Left ventricle myocardium superior (tissue), 1 donor: Measurements from ENCODE around the gene ENKD1. TPM values are rescaled to one million over a fixed set of nuclear protein-coding genes. Genes with fewer than 3 reads are reported as not detected.

Experiments used
- ATAC-seq: fragments of 200-7000 bp; cut with Tn5 transposase; one replicate; pipeline ENCODE4 v1.9.1; 2020; ENCODE audit warnings: mild to moderate bottlenecking, moderate library complexity
- DNase-seq: peaks from one replicate; pipeline ENCODE4 v3.0.0-alpha.2; 2020
- intact Hi-C: fragments of 100-400 bp; cut with micrococcal nuclease; formaldehyde crosslinking; loops from one replicate; pipeline ENCODE4 v1.11.0; 2022
- total RNA-seq: library from RNA; stranded (reverse); fragmentation: NEBNext Ultra II Directional; extraction: Animal tissue kit (Norgen Biotek cat#: 25700); gene quantifications from one replicate; pipeline ENCODE4 v1.2.1, GENCODE V29; 2021
- donor health status: DM: no; HTN: yes; CAD: no; lungs with severe emphysema.

ENKD1 gene
- total RNA-seq, 1 donor from 2014 or later: 9.8 TPM

DNA sequence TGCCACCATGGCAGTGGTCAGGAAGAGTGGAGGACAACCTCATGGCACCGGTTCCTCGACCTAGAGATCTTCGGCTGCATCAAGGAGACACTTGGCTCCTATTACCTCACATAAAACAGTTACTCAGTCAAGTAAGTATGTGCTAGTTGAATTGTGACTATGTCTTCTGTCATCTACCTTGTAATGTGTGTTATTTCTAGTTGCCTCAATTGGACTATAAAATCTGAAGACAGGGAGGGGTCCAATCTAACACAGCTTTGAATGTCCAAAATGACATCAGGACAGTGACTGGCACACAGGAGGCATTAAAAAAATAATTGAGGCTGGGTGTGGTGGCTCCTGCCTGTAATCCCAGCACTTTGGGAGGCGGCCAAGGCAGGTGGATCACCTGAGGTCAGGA, 17.2 kb upstream of the ENKD1 start:
- no peak for DNase-seq
- no peak for ATAC-seq
- intact Hi-C loops: no loop called here

DNA sequence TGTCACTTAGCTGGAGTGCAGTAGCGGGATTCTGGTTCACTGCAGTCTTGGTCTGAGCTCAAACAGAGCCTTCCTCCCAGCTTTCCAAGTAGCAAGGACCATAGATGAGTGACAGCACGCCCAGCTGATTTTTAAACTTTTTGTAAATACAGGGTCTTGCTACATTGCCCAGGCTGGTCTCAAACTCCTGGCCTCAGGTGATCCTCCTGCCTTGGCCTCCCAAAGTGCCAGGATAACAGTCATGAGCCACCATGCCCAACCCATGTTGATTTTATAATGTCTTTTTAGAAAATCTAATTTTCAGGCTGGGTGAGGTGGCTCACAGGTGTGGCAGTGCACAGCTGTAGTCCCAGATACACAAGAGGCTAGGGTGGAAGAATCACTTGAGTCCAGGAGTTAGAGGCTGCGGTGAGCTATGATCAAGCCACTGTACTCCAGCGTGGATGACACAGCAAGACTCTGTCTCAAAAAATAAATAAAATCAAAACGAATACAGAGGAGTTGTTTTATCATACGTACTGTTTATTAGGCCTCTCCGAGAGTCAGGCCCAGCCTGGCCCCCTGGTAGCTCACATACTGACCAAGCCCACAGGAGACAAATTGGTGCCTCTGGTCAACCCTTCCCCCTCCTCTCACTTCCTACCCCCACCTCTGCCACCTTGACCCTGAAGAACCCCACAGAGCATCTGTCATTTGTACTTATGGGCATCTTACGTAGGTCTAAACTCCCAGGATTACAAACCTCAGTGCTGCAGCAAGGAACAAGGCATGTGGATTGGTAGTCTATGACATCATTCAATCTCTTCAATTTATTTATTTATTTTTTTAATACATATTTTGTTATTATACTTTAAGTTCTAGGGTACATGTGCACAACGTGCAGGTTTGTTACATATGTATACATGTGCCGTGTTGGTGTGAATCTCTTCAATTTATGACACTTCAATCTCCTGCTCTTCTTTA, 13.7 kb upstream of the ENKD1 start:
- intact Hi-C loops: no loop called here
- DNase-seq (no peak), ATAC-seq (no peak)

DNA sequence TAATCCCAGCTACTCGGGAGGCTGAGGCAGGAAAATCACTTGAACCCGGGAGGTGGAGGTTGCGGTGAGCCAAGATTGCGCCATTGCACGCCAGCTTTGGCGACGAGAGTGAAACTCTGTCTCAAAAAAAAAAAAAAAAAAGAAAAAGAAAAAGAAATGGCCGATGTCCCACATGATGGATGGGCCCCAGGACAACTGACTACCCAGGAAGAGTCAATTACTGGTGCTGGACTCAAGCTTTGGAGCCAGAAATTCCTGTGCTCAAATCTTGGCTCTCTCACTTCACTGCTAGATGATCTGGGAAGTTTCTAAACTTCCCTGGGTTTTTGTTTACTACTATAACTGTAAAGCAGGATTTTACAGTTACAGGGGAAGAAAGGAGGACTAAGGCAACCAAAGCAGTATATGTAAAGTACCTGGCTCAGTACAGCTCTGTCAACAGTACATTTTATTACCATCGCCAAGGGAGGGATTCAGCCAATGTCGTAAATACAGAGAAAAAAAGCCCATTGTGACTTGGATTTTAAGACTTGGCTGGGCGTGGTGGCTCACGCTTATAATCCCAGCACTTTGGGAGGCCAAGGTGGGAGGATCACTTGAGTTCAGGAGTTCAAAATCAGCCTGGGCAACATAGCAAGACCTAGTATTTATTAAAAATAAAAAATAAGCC, 11.9 kb upstream of the ENKD1 start:
- ATAC-seq: no peak
- intact Hi-C loops: no loop called here
- no peak for DNase-seq

DNA sequence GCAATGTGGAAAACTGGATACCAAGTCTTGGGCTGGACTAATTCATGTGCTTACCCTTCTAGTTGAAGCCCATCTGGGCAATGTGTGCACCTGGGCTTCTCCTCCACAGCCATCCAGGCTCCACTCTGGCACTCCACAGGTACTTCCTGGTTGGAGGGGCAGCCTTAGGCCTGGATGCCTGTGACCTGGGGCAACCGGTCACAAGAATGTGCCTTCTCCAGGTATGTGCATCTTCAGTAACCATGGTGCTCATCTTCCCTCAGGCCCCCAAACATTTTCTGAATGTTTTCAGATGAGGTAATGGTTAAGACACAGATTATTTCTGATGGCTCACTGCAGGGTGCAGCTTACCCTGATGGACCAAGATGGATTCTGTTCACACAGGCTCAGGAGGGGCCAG, 11.2 kb upstream of the ENKD1 start:
- ATAC-seq (no peak), DNase-seq (no peak)
- intact Hi-C loops: no loop called here

DNA sequence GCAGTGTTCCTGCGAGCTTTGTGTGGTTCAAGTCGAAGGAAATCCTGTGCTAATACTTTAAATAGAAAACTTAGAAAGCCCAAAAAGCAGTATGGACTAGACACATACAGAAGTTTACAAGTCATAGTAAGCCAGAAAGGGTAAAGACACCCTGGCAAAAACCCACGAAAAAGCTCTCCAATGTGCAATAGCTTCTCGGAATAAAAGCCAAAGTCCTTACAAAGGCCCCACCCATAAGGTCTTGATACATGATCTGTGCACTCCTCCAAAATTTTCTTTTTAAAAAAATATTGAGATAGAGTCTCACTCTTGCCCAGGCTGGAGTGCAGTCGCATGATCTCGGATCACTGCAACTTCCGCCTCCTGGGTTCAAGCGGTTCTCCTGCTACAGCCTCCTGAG, 10.4 kb upstream of the ENKD1 start:
- DNase-seq (no peak), ATAC-seq (no peak)
- intact Hi-C loops: no loop called here

DNA sequence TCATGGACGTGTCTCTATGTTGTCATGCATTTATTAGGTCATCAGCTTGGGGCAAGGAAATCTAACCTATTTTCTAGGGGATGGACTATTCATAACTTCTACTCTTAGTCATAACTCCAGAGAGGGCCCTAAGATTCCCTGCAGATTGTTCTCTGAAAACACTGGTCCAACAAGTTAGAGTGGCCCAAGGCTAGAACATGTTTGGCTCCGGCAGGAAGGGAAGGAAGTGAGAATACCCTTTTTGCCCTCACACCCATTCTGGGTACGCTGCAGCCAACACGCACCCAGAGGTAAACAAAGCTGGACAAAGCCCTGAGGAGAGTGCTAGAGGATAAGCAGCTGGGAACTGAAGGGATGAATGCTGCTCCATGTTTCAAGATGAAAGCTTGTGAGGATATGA, 10.0 kb upstream of the ENKD1 start:
- intact Hi-C loops: no loop called here
- ATAC-seq: no peak
- DNase-seq: no peak

DNA sequence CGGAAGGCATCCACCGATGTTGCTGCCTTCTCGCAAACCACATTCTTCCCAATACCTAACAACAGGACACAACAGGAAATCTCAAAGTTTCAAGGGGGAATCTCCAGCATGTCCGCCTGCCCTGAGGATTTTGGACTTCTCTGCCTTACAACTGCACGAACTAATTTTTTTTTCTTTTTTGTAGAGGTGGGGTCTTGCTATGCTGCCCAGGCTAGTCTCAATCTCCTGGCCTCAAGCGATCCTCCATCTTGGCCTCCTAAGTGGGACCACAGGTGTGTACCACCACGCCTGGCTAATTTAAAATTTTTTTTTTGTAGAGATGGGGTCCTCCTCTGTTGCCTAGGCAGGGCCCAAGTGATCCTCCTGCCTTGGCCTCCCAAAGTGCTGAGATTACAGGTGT, 9.4 kb upstream of the ENKD1 start:
- no peak for DNase-seq
- no peak for ATAC-seq
- intact Hi-C loops: no loop called here

DNA sequence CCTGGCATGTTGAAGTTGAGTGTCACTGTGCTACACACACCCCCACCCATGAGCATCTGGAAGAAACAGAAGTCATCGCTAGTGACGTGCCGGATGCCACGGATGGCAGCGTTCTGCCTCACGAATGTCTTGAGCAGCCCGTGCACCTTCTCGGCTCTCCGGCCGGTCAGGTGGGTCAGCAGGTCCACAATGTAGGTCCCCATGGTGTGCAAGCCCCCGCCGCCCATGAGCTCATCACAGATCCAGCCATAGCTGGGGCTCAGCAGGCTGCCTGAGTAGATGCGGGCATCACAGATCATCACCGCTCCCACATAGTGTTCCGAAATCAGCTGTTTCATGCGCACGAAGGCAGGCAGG, 9.0 kb upstream of the ENKD1 start:
- no peak for ATAC-seq
- DNase-seq: no peak
- intact Hi-C loops: no loop called here

DNA sequence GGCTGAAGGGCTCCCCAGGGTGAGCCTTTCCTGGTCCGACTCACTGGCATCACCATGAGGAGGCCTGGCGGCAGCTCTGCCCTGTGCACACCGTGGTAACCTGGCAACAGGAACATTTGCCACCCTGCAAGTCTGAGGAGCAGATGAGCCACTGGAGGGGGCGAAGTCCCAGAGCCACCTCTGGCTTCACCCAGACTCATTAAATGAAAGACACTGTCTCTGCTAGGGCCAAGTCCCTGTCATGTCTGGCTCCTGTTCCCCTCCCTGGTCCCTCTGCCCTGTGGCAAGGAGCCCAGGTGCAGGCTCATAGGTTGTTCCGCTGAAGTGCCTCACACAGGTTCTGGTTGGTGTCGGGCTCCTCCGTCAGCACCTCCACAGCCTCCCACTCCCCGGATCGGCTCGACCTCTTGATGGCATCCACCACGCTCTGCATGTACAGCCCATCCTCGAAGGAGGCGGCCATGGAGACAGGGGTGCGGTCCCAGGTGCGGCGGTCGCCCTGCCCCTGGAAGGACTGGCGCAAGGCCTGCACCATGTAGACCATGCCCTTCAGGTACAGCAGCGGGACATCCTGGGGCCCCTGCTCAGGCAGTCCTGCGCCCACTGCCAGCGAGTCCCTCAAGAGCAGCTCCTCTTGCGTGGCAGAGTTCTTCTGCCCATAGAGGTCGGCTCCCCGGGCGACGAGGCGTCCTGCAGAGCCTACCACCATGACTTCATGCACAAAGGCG, 8.5 kb upstream of the ENKD1 start:
- ATAC-seq: no peak
- intact Hi-C loops: no loop called here
- DNase-seq: no peak

DNA sequence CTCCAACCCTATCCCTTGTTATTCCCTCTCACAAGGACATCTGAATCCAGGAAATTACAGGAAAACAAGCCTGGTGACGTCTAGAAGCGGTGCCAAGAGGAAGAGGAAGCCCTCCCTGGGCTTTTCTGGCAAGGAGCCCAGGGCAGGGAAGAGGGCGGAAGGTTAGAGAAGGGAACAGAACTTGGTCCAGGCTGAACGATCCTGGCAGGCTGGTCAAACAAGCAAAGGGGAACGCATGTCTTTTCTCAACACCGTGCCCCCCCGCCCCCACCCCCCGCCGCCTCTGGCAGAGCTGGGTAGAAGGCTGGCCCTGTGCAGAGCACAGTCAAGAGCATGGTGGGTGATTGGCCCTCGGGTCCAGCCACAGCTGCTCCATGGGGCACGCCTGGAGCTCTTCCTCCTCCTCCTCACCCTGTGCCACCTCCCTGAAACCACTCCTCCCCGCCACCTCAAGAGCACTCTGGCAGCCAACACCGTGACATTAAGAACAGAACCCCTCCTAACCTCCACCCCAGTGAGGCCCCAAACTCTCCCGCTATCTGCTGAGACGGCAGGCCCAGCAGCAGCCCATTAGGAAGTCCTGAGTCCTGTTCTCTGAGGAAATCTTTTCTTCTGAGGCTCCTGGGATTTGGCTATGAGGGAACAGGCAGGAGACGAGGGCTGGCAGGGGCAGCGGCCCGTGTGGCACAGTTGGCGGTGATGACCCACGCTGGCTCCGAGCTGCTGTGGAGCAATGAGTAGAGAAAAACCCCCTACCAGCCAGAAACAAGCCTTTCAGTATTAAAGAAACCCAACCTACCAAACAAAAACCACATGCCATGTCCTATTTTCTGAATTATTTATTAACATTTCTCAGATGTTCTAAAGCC, 7.4 kb upstream of the ENKD1 start:
- ATAC-seq (peak; percentile 63), DNase-seq (peak; percentile 72)
- intact Hi-C loops: no loop called here

DNA sequence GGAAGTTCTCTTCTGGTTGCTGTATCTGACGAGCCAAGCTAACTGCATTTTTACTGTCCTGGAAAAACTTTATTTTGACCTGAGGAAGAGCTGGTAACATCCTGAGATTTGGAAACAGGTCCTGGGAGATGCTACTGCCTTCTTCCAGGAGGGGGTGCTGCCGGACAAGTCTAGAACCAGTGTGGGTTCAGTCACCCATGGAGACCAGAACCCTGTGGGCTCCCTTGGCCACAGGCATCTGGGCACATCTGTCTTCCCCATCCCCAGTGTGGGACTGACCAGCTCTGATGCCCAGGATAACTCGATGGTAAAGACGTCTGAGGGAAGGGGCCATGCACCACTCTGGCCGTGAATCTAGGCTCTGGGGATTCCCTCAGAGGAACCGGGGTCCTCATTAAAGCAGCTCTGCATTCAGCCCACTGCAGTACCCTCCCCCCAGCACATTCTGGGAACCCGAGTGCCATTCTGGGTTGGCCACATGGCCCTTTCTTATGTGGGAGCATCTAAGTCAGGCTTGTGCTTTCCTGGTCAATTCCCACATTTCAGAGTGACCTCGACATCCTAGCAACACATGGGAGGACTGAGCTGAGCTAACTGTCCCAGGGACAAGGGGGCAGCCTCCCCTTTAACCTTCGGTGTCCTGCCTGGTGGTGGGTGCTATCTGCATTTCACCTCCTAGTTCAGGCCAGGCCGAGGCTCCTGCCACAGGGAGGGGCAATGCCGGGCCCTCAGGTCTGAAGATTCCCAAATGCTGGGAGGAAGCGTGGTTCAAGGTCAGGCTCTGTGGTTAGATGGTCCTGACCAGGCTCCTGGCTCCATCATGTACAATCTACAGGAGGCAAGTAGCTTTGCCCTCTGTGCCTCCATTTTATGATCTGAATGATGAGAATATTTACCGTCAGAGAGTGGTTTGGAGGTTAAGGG, 6.5 kb upstream of the ENKD1 start:
- peak; percentile 52 for ATAC-seq
- DNase-seq: peak; percentile 69
- intact Hi-C loops: no loop called here

DNA sequence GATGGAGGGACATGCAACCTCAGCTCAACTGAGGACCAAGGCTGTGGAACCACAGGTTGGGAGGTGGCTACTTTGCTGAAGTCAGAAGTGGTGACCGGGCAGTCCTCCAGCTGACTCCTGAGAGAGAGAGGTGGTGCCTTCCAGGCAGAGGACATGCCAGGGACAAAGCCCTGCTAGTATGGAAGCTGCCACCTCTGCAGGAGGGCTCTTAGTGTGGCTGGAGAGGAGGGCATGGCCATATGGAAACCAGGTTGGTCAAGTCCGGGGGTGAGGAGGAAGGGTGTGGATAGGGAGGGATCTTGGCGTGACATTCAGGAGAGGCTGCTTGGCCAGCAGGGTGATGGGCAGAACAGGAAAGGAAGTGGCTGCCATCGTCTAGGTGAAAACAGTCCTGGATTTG, 5.8 kb upstream of the ENKD1 start:
- DNase-seq (peak; percentile 60), ATAC-seq (peak; percentile 5)
- intact Hi-C loops: no loop called here

DNA sequence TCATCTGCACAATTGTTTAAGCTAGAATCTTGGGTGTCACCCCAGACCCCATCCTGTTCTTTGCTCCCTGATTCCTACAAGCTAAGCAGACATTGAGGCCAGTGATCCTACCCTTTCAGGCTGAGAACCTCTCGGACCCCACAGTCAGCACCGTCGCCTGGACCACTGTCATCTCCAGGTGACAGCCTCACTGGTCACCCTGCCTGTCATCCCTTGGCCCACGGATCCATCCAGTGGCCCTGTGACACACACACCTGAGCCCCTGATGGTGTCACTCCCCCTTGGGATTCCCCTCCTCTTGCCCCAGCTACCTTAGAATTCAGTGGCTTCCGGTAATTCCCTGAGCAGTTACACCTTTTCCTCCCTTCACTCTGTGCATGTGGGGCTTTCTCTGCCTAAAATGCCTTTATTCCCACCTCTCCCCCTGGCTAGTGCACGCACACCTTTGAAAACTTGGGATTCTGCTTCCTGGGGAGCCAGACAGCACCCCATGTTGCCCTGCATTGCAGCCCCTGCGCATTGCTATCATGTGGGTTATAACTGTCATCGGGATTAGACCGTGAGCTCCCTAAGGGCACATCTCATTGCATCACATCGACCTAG, 3.0 kb upstream of the ENKD1 start:
- intact Hi-C loops: loop anchor here (5.0 kb wide), 1 partner anchor 107 kb away; the partner anchor contains the start of gene CTCF
- ATAC-seq (no peak), DNase-seq (peak; percentile 8)

DNA sequence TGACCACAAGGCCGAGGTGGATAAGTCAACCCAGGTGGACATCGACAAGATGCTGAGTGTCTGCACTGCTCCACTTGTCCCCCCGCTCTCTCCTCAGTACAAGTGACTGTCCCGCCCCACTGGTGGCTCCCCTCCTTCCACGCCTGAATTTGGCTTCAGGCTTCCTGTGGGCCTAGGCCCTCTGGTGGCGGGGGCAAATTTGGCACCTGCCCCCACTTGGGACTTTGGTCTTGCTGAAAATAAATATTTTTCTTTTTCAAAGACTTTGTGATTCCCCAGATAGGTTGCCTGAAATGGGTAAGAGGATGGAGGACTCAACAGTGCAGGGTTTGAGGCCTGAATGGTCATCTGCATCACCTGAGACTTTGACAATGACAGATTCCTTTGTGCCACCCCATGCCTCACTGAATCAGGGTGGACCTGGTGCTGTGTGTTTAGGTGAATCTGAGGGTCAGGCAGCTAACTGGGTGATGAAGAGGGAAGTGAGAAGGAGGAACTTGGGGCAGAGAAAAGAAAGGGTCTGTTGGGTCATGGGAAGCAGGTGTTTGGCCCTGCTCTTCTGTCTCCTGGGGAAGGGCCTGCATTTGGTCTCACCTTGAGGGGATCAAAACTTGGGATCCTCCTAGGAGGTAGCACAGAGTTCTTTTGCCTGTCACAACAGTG, 2.1 kb upstream of the ENKD1 start:
- intact Hi-C loops: loop anchor here (5.0 kb wide), 1 partner anchor 106 kb away; the partner anchor contains the start of gene CTCF
- DNase-seq: peak; percentile 48
- ATAC-seq: no peak

DNA sequence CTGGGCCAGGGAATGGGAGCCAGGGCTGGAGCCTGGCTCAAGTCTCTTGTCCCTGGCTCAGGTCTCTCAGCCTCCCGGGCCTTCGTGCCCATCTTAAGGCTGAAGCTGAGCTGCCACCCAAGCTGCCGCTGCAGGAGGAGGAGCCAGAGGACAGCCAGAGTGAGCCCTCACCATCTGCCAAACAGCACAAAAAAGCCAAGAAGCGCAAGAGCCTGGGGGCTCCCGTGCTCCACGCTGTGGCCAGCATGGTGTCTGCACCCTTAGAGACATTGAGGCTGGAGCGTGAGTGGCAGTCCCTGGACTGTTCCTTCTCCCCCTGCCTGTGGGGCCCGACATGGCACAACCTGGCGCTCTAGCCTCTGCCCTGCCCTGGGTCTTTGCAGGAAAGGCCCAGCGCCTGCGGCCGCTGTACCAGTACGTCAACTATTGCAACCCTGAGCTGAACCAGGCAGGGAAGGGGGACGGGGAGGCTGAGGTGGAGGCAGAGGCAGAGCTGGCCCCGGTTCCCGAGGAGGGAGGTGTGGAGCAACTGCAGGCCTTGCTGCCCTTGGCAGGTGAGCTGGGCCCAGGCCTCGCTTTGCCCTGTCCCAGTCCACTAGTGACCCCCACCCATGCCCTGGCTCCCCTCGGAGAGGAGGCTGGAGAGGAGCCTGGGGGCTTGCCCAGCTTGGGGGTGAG, 1.4 kb upstream of the ENKD1 start:
- ATAC-seq (peak; percentile 87), DNase-seq (peak; percentile 90)
- intact Hi-C loops: loop anchor here (5.0 kb wide), 1 partner anchor 106 kb away; the partner anchor contains the start of gene CTCF

DNA sequence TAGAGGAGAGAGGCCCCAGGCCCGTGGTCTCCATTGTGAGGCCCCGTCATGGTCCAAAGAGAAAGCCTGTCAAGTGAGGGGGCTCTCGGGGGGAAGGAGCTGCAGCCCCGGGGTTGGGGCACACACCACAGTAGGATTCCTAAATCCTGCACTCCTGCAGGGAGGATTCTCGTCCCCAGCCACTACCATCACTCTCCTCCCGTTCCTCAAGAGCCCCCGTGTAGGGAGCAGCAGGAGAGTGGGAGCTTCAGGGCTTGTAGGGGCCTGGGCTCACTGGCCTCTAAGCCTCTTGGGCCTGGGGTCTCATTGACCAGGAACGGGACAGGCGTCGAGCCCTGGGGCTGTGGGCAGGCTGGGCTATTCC, 885 bp upstream of the ENKD1 start:
- DNase-seq (no peak), ATAC-seq (no peak)
- intact Hi-C loops: loop anchor here (5.0 kb wide), 1 partner anchor 105 kb away; the partner anchor contains the start of gene CTCF
